Mucosa of rectum (tissue), 2 donors: ENCODE results near the gene KNCN.

Experiments
- H3K27ac ChIP-seq, 2 donors: one replicate each; pipeline ENCODE4 v1.7.0; 2013; ENCODE audit warnings: inconsistent platforms in 2 of 2, low read depth in 2 of 2, low read length in 2 of 2
- H3K27me3 ChIP-seq, 2 donors: one replicate each; pipeline ENCODE4 v1.7.0; 2013; ENCODE audit warnings: low read length in 2 of 2; ENCODE audit not compliant: control insufficient read depth in 2 of 2, insufficient read depth in 2 of 2
- H3K36me3 ChIP-seq, 2 donors: one replicate each; pipeline ENCODE4 v1.7.0; 2013; ENCODE audit warnings: low read length in 2 of 2; ENCODE audit not compliant: control insufficient read depth in 2 of 2, insufficient read depth in 2 of 2
- H3K4me1 ChIP-seq, 2 donors: one replicate each; pipeline ENCODE4 v1.7.0; 2013; ENCODE audit warnings: low read length in 2 of 2, mild to moderate bottlenecking in 1 of 2; ENCODE audit not compliant: control insufficient read depth in 2 of 2, insufficient read depth in 2 of 2
- H3K4me3 ChIP-seq, 2 donors: one replicate each; pipeline ENCODE4 v1.7.0; 2013; ENCODE audit warnings: low read length in 2 of 2
- H3K9ac ChIP-seq, 2 donors: one replicate each; pipeline ENCODE4 v1.7.0; 2013; ENCODE audit warnings: low read length in 2 of 2, low read depth in 1 of 2, mild to moderate bottlenecking in 1 of 2
- H3K9me3 ChIP-seq, 2 donors: one replicate each; pipeline ENCODE4 v1.7.0; 2013; ENCODE audit warnings: low read length in 2 of 2; ENCODE audit not compliant: control insufficient read depth in 2 of 2
- donor health status: healthy.
- donor health status: Normal muscosa, but diverticular disease.

The KNCN gene

GRCh38 chr1:46551597-46552095 is at the start of gene KNCN:
Gene KNCN, minus strand, starts transcription at chr1:46551647. Its CDS starts 432 bp downstream, at chr1:46551215.
- peaks cover 5 to 10% of the 10 kb centered on the region in 2 donors for H3K27me3 ChIP-seq
- no peak within 1 kb of the TSS for H3K9ac ChIP-seq
- H3K27ac ChIP-seq: no peak within 1 kb of the TSS
- H3K9me3 ChIP-seq: no peaks in the 10 kb centered on the region
- no peaks in the 10 kb centered on the region for H3K36me3 ChIP-seq
- H3K4me3 ChIP-seq: no peak within 1 kb of the TSS
- H3K4me1 ChIP-seq: no peaks in the 10 kb centered on the region

DNA sequence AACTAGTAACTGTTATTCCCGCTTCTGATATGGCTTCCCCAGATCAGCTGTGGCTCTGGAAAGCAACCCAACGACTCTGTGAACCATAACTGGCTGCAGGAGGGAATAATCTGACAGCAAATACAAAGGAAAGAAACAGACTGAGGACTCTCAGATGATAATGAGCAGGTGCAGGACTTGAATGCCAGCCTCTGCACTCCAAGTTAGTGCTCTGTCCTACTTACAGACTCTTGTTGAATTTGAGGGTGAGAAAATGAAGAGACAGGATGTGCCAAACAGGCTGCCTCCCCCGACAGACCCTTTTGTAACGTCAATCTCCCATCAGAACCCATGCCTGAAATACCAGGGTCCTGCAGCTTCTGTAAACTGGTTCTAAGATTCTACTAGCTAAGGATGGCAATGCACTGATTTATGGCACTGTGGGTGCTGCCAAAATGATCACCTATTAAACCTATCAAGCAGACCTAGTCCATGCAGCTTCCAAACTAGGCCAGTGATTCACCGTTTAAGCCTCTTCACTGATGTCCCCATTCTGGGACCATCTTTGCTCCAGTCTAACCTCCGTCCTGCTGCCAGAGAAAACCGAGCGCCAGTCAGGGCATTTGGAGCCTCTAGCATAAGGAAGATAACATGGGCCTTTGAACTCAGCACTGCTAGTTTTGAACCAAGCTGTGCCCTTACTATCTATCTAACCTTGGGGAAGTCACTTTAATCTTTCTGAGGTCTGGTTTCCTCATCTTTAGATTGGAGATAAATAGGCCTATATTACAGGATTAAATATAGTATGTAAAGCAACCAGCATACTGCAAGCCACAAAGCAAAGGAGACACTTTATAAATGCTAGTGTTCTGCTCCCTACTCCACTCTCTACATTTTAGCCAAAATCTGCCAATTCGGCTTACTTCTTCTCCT is 47.9 kb upstream of the KNCN start:
- Histone ChIP-seq H3K4me3 (no peak overlapping the region), H3K27me3 (no peaks in the 10 kb centered on the region), H3K36me3 (peaks cover 0 to 4% of the 10 kb centered on the region in 2 donors), H3K9ac (no peak overlapping the region), H3K9me3 (no peaks in the 10 kb centered on the region), H3K4me1 (peaks cover 7 to 15% of the 10 kb centered on the region in 2 donors), H3K27ac (no peak overlapping the region)

DNA sequence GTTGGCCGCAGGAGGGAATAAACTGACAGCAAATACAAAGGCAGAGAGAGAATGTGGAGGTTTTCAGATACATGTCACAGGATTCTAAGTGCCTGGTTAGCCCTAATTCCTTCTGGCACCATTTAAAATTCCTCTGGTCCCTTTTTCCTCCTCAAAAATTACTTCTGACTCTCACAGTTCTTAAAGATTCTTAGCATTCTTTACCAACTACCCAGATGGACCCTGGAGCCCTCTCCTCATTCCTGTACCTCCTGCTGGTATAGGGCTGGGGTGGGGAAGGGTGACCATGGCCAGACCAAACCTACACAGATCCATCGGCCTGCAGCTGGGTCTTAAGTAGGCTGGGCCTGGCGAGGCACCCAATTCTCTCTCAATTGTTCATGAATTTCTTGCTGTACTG is 45.4 kb upstream of the KNCN start:
- Histone ChIP-seq H3K27ac (no peak overlapping the region), H3K9me3 (no peaks in the 10 kb centered on the region), H3K27me3 (no peaks in the 10 kb centered on the region), H3K36me3 (peaks cover 17 to 18% of the 10 kb centered on the region in 2 donors), H3K9ac (no peak overlapping the region), H3K4me3 (no peak overlapping the region), H3K4me1 (peaks cover 4 to 5% of the 10 kb centered on the region in 2 donors)

DNA sequence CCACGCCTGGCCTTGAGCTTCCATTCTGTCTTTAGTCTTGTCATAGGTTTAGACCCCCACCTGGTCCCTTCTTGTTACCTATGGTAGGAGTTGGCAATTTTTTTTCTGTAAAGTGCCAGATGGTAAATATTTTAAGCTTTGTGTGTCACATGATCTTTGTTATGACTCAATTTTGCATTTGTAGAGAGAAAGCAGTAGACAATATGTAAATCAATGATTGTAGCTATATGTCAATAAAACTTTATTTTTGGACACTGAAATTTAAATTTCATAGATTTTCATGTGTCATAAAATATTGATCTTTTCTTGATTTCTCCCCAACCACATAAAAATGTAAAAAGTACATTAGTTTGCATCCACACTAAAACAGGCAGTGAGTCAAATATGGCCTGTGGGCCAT is 44.6 kb upstream of the KNCN start:
- Histone ChIP-seq H3K4me3 (no peak overlapping the region), H3K27ac (peak overlapping the region in 1 of 2 donors; percentile 12), H3K4me1 (peaks cover 0 to 3% of the 10 kb centered on the region in 2 donors), H3K9me3 (no peaks in the 10 kb centered on the region), H3K9ac (no peak overlapping the region), H3K36me3 (peaks cover 26% of the 10 kb centered on the region in 2 donors), H3K27me3 (no peaks in the 10 kb centered on the region)

- no peak overlapping the region for H3K9ac ChIP-seq
- H3K27me3 ChIP-seq: no peaks in the 10 kb centered on the region
- no peak overlapping the region for H3K27ac ChIP-seq
- H3K9me3 ChIP-seq: no peaks in the 10 kb centered on the region
- peaks cover 34 to 35% of the 10 kb centered on the region in 2 donors for H3K36me3 ChIP-seq
- H3K4me1 ChIP-seq: peaks cover 0 to 3% of the 10 kb centered on the region in 2 donors
- H3K4me3 ChIP-seq: no peak overlapping the region
Observed at GRCh38 chr1:46595127-46595526, 43.7 kb upstream of the KNCN start.

GRCh38 chr1:46594063-46594462 is 42.6 kb upstream of the KNCN start:
- Histone ChIP-seq H3K4me3 (no peak overlapping the region), H3K9me3 (no peaks in the 10 kb centered on the region), H3K27me3 (no peaks in the 10 kb centered on the region), H3K27ac (peak overlapping the region in 1 of 2 donors; percentile 20), H3K36me3 (peaks cover 44 to 45% of the 10 kb centered on the region in 2 donors), H3K9ac (no peak overlapping the region), H3K4me1 (no peaks in the 10 kb centered on the region)

DNA sequence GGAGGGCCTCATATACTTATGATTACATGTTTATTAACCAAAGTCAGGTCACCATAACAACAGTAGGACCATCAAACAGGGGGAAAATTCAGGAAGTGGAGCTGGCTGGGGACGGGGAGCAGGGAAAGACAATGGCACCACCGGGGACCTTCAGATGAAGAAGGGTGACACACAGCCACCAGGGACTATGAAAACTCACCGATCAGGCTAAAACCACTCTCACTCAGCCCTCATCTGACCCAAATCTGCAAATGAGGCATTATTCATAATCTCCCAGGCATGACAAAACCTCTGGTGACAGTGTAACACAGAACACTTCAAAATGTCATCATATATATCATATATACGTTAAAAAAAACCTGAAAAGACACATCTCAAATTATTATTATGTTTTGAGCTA is 41.4 kb upstream of the KNCN start:
- Histone ChIP-seq H3K9ac (no peak overlapping the region), H3K9me3 (no peaks in the 10 kb centered on the region), H3K27ac (no peak overlapping the region), H3K36me3 (peaks cover 46 to 47% of the 10 kb centered on the region in 2 donors), H3K4me1 (no peaks in the 10 kb centered on the region), H3K4me3 (no peak overlapping the region), H3K27me3 (no peaks in the 10 kb centered on the region)

GRCh38 chr1:46589529-46589928 is 38.1 kb upstream of the KNCN start:
- H3K9ac ChIP-seq: no peak overlapping the region
- H3K9me3 ChIP-seq: no peaks in the 10 kb centered on the region
- no peak overlapping the region for H3K4me3 ChIP-seq
- H3K27me3 ChIP-seq: no peaks in the 10 kb centered on the region
- no peak overlapping the region for H3K27ac ChIP-seq
- H3K4me1 ChIP-seq: no peaks in the 10 kb centered on the region
- peaks cover 61 to 63% of the 10 kb centered on the region in 2 donors for H3K36me3 ChIP-seq

- H3K27me3 ChIP-seq: no peaks in the 10 kb centered on the region
- H3K27ac ChIP-seq: no peak overlapping the region
- H3K4me3 ChIP-seq: no peak overlapping the region
- H3K9ac ChIP-seq: no peak overlapping the region
- H3K36me3 ChIP-seq: peaks cover 53 to 67% of the 10 kb centered on the region in 2 donors
- H3K9me3 ChIP-seq: no peaks in the 10 kb centered on the region
- no peaks in the 10 kb centered on the region for H3K4me1 ChIP-seq
Observed at GRCh38 chr1:46587069-46587468, 35.6 kb upstream of the KNCN start.

DNA sequence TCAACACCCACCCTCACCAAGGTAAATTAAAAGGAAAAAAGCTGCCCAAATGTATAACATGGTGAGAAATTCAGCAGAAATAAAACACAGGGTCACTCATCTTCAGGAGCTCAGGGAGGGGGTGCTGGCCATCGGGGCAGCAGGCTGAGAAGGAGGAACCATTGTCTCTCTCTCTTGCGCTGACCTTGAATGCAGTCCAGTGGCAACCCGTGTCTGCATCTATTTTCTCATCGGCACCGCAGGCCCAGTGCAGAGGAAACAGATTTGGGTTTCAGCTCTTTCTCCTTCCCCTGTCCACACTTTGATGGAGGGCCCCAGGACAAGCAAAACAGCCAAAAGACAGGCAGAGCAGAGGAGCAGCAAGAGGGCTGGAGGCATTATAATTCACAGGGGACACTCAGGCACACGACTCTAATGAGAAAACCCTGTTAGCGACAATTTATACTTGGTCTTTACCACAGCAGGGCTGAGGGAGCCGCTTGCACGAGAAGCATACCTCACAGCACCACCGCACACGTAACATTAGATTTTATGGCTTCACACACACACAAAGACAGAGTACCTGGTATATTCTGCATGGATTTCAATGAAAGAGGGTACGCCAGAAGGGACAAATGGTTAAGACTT is 34.0 kb upstream of the KNCN start:
- Histone ChIP-seq H3K27ac (no peak overlapping the region), H3K27me3 (no peaks in the 10 kb centered on the region), H3K9ac (no peak overlapping the region), H3K36me3 (peaks cover 44 to 59% of the 10 kb centered on the region in 2 donors), H3K9me3 (no peaks in the 10 kb centered on the region), H3K4me3 (no peak overlapping the region), H3K4me1 (no peaks in the 10 kb centered on the region)
